OCI-LY1 (cell line): ENCODE data around the gene PRSS23.

Experiments
- EZH2 ChIP-seq: fragments of 200-600 bp; sonication (generic), shearing (Covaris generic); IDR thresholded peaks from 2 replicates; pipeline ENCODE4 v1.8.0; 2017; ENCODE audit warnings: borderline replicate concordance, mixed run types, mild to moderate bottlenecking, antibody characterized with exemption, low read length, moderate library complexity, mixed read lengths
- TF ChIP-seq, protein P1 (sequence below): fragments of 200-600 bp; sonication (generic), shearing (Covaris generic); IDR thresholded peaks from 2 replicates; pipeline ENCODE4 v1.5.1; 2017; ENCODE audit warnings: mild to moderate bottlenecking, antibody characterized with exemption, low read length, moderate library complexity, mixed read lengths

DNA sequence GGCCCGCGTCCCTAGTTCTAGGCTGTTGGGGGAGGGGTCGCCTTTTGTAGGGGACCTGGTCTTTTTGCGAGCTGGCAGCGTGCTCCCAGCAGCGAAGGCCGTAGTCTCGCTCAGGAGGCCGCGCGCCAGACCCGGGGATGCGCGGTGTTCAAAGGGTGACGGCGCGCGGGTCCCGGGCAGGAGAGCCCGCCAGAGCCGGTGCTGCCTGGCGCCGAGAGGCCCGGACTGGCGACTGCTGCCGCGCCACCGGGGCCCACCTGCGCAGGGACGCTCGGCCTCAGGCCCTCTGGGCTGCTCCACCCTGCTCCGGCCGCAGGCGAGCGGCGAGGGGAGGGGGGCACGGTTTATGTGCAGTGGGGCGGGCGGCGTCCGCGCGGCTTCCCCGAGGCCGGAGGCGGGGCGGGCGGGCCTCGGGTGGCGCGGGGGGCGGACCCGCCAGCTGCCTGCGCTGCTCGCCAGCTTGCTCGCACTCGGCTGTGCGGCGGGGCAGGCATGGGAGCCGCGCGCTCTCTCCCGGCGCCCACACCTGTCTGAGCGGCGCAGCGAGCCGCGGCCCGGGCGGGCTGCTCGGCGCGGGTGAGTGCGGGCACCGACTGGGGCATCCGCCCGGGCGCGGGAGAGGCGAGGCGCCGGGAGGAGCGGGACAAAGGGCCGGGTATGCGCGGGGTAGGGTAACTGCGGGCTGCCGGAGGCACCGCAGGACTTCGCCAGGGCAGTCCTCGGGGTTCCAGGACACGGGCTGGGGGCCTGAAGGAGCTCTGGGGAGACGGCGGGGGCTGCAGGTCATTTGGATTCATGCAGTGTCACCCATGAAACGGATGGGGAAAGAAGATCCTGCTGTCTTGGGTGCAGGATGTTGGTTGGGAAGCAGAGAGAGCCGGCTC is at the start of gene PRSS23:
- TF ChIP-seq, protein P1, sequence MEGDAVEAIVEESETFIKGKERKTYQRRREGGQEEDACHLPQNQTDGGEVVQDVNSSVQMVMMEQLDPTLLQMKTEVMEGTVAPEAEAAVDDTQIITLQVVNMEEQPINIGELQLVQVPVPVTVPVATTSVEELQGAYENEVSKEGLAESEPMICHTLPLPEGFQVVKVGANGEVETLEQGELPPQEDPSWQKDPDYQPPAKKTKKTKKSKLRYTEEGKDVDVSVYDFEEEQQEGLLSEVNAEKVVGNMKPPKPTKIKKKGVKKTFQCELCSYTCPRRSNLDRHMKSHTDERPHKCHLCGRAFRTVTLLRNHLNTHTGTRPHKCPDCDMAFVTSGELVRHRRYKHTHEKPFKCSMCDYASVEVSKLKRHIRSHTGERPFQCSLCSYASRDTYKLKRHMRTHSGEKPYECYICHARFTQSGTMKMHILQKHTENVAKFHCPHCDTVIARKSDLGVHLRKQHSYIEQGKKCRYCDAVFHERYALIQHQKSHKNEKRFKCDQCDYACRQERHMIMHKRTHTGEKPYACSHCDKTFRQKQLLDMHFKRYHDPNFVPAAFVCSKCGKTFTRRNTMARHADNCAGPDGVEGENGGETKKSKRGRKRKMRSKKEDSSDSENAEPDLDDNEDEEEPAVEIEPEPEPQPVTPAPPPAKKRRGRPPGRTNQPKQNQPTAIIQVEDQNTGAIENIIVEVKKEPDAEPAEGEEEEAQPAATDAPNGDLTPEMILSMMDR, result no peak
- no peak for TF ChIP-seq EZH2
